OCI-LY3 (cell line): ENCODE data around the gene ZNF232.

Source experiments
- CTCF ChIP-seq: fragments of 200-600, 300-600 bp; sonication (generic); IDR thresholded peaks from 2 replicates; pipeline ENCODE4 v1.5.1; 2014; ENCODE audit warnings: antibody characterized with exemption, low read length, low read depth
- EZH2phosphoT487 ChIP-seq: fragments of 200-600 bp; shearing (Covaris generic); IDR thresholded peaks from 2 replicates; pipeline ENCODE4 v1.6.1; 2018; ENCODE audit warnings: antibody characterized with exemption, mixed run types, low read depth

GRCh38 chr17:5127910-5128309 is 16.2 kb upstream of the ZNF232 start:
- TF ChIP-seq EZH2phosphoT487 (no peak), CTCF (no peak)
